K562 (cell line): ENCODE measurements around the gene GPX2. TPM values are rescaled to one million over a fixed set of nuclear protein-coding genes. Genes with fewer than 3 reads are reported as not detected.

ENCODE experiments used
- ASH1L ChIP-seq: fragments of 450-650 bp; IDR thresholded peaks from 2 replicates; pipeline ENCODE4 v1.6.1; 2018; ENCODE audit warnings: borderline replicate concordance, mild to moderate bottlenecking, low read depth; ENCODE audit not compliant: partially characterized antibody
- GABPA ChIP-seq: fragments of 200-800 bp; sonication (Bioruptor generic); conservative IDR thresholded peaks from 2 replicates; pipeline ENCODE4 v1.6.1; 2016; ENCODE audit warnings: low read depth, missing genetic modification characterization, missing compliant biosample characterization
- HDAC8 ChIP-seq: fragments of 450-650 bp; IDR thresholded peaks from 2 replicates; pipeline ENCODE4 v1.6.1; 2016; ENCODE audit warnings: mild to moderate bottlenecking, missing genetic modification characterization, moderate library complexity, missing compliant biosample characterization
- HMGN3 ChIP-seq: IDR thresholded peaks from 2 replicates; pipeline ENCODE4 v1.6.1; 2011; ENCODE audit warnings: borderline replicate concordance, low read depth, mild to moderate bottlenecking, mixed read lengths, low read length; ENCODE audit not compliant: insufficient read length; ENCODE audit errors: extremely low read depth
- MAFG ChIP-seq: fragments of 450-650 bp; conservative IDR thresholded peaks from 2 replicates; pipeline ENCODE4 v1.6.1; 2016; ENCODE audit warnings: missing genetic modification characterization, missing compliant biosample characterization
- MAZ ChIP-seq, 2 experiments: fragments of 450-650 bp in 1 of 2; sonication (generic) in 1 of 2; formaldehyde crosslinking; IDR thresholded peaks in 1 of 2; conservative IDR thresholded peaks in 1 of 2; 2 replicates each; pipeline versions ENCODE4 v1.4.0 to v1.5.0; 2020; ENCODE audit warnings: mild to moderate bottlenecking in 1 of 2, missing genetic modification reagents in 1 of 2
- NRF1 ChIP-seq, 2 experiments: fragments of 450-650 bp; IDR thresholded peaks in 1 of 2; conservative IDR thresholded peaks in 1 of 2; 2 replicates each; pipeline ENCODE4 v1.6.1; 2014; ENCODE audit warnings: mild to moderate bottlenecking in 2 of 2
- POLR2AphosphoS5 ChIP-seq: IDR thresholded peaks from 2 replicates; pipeline ENCODE4 v1.6.1; 2011; ENCODE audit warnings: mild to moderate bottlenecking, low read depth, low read length, moderate library complexity; ENCODE audit not compliant: control insufficient read depth, insufficient read depth
- RBFOX2 ChIP-seq: fragments of 200-400 bp; formaldehyde crosslinking; IDR thresholded peaks from 2 replicates; pipeline ENCODE4 v1.6.1; 2017; ENCODE audit warnings: low read depth, mild to moderate bottlenecking, low read length, moderate library complexity
- RBM25 ChIP-seq: fragments of 200-400 bp; formaldehyde crosslinking; IDR thresholded peaks from 2 replicates; pipeline ENCODE4 v1.6.1; 2018; ENCODE audit warnings: low read length, low read depth, moderate library complexity; ENCODE audit not compliant: severe bottlenecking
- SMARCE1 ChIP-seq: fragments of 450-650 bp; IDR thresholded peaks from 2 replicates; pipeline ENCODE4 v1.7.1; 2016; ENCODE audit warnings: mild to moderate bottlenecking
- SOX6 ChIP-seq: fragments of 450-650 bp; IDR thresholded peaks from 2 replicates; pipeline ENCODE4 v1.6.1; 2014; ENCODE audit warnings: mild to moderate bottlenecking
- STAT5B ChIP-seq: fragments of 250-450 bp; sonication (Bioruptor Pico); IDR thresholded peaks from 2 replicates; pipeline ENCODE4 v1.8.0; 2021; ENCODE audit warnings: mild to moderate bottlenecking, inconsistent platforms
- THRAP3 ChIP-seq: fragments of 450-650 bp; IDR thresholded peaks from 2 replicates; pipeline ENCODE4 v1.6.1; 2016; ENCODE audit warnings: mild to moderate bottlenecking, inconsistent platforms, borderline replicate concordance
- XRCC4 ChIP-seq: IDR thresholded peaks from one replicate; pipeline ENCODE4 v1.6.1; 2011; ENCODE audit not compliant: insufficient read depth, insufficient read length; ENCODE audit errors: extremely low read depth
- ZBED1 ChIP-seq: IDR thresholded peaks from 2 replicates; pipeline ENCODE4 v1.6.1; 2014
- ZNF121 ChIP-seq: sonication (generic); formaldehyde crosslinking; conservative IDR thresholded peaks from 2 replicates; pipeline ENCODE4 v1.8.0; 2022; ENCODE audit warnings: missing genetic modification reagents
- ZNF146 ChIP-seq: IDR thresholded peaks from one replicate; pipeline ENCODE4 v1.6.1; 2018; ENCODE audit warnings: missing compliant biosample characterization; ENCODE audit not compliant: unreplicated experiment
- ZNF175 ChIP-seq: fragments of 200-800 bp; sonication (Bioruptor generic); IDR thresholded peaks from 2 replicates; pipeline ENCODE4 v1.6.1; 2016; ENCODE audit warnings: low read depth, mild to moderate bottlenecking, missing genetic modification characterization, missing compliant biosample characterization
- ZNF324 ChIP-seq: fragments of 250-450 bp; sonication (Bioruptor Pico); IDR thresholded peaks from 2 replicates; pipeline ENCODE4 v1.4.0; 2020; ENCODE audit warnings: mild to moderate bottlenecking
- polyA plus RNA-seq, 8 experiments: library from polyadenylated mRNA; depleted of rRNA in 4 of 8; stranded (reverse) in 5 of 8; unstranded in 3 of 8; fragments of >200 nt; fragmentation: Nextera tagmentation in 2 of 8; fragmentation: Illumina TruSeq in 1 of 8; extraction: Ambion mirVana in 2 of 8; extraction: Trizol in 1 of 8; gene quantifications; 2 replicates each; pipeline versions ENCODE4 v1.2.1 to v1.2.3, GENCODE V29; 2011 to 2014; ENCODE audit warnings: inconsistent platforms in 1 of 8, missing spikeins in 1 of 8
- total RNA-seq, 7 experiments: library from RNA; depleted of rRNA in 6 of 7; stranded (reverse); fragments of >200 nt in 6 of 7; fragmentation: Illumina TruSeq in 2 of 7; extraction: Trizol in 2 of 7; gene quantifications; 2 replicates each; pipeline versions ENCODE4 v1.2.1 to v1.2.3, GENCODE V29; 2011 to 2021; ENCODE audit warnings: low replicate concordance in 1 of 7
- TF ChIP-seq, protein P1 (sequence below), 2 experiments: fragments of 450-650 bp; conservative IDR thresholded peaks; 2 replicates each; pipeline ENCODE4 v1.6.1; 2017; ENCODE audit warnings: mild to moderate bottlenecking in 2 of 2, moderate library complexity in 2 of 2
- TF ChIP-seq, protein P2 (sequence below): sonication (generic); formaldehyde crosslinking; IDR thresholded peaks from 2 replicates; pipeline ENCODE4 v1.8.1; 2023; ENCODE audit warnings: mild to moderate bottlenecking, missing genetic modification reagents, moderate library complexity
- TF ChIP-seq, protein P3 (sequence below): fragments of 250-450 bp; sonication (Bioruptor Pico); IDR thresholded peaks from 2 replicates; pipeline ENCODE4 v1.8.0; 2022; ENCODE audit warnings: moderate library complexity, mild to moderate bottlenecking, inconsistent platforms
- TF ChIP-seq, protein P4 (sequence below): sonication (generic); formaldehyde crosslinking; IDR thresholded peaks from 2 replicates; pipeline ENCODE4 v1.9.0; 2022; ENCODE audit warnings: mild to moderate bottlenecking, missing genetic modification reagents

Gene GPX2
- total and polyA plus RNA-seq, 9 of the 15 experiments (the other 6 are each of a cell fraction or from before 2014, with no cell fraction given) = 0.24 TPM; not detected in 8

DNA sequence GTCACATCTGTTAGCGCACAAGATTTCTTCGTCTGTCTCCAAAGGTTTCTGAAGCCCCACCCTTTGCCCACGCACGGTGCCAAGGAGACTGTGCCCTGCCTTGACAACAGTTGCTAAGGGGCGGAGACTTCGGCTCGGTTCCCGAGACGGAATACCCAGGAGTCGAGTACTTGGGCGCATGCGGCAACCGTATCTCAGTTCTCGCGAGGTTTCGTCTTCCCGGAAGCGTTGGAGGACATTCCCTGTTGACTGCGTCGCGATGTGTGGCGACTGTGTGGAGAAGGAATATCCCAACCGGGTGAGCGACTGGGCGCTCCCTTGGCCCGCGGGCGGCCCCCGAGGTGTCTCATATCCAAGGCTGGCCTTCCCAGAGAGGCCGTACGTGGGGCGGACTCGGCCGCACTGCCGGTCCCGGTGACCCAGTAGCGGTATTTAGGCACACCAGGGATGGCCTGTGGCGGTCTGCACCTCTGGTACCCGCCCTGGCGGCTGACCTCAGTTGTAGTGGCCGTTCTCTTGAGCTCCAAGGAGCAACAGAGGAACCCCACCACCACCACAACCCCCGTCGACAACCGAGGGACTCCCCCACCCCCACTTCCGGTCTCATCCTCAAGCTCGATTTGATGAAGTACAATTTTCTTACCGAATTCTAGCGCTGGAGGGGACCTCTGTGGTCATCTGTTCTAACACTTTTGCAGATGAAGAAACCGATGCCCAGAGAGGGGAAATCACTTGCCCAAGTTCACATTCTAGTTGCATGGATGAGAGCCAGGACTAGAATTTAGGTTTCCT lies 28.1 kb downstream of the GPX2 start, which contains the start of gene CHURC1 (continued):
- TF ChIP-seq, protein P1, sequence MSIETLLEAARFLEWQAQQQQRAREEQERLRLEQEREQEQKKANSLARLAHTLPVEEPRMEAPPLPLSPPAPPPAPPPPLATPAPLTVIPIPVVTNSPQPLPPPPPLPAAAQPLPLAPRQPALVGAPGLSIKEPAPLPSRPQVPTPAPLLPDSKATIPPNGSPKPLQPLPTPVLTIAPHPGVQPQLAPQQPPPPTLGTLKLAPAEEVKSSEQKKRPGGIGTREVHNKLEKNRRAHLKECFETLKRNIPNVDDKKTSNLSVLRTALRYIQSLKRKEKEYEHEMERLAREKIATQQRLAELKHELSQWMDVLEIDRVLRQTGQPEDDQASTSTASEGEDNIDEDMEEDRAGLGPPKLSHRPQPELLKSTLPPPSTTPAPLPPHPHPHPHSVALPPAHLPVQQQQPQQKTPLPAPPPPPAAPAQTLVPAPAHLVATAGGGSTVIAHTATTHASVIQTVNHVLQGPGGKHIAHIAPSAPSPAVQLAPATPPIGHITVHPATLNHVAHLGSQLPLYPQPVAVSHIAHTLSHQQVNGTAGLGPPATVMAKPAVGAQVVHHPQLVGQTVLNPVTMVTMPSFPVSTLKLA (conservative IDR thresholded peaks at IDR 0.05) = peak; percentile 30 to 52; a peak in 1 of 4 replicates
- TF ChIP-seq MAZ (CRISPR knock-in tag; conservative IDR thresholded peaks at IDR 0.05 in 1 of 2, IDR thresholded peaks at IDR 0.05 in 1 of 2) = peak in 1 of 2 experiments; percentile 74; a peak in 3 of 4 replicates
- no peak for TF ChIP-seq ZNF324 (CRISPR knock-in tag)
- no peak for TF ChIP-seq THRAP3
- TF ChIP-seq MAFG = no peak
- TF ChIP-seq ZBED1 = peak; percentile 52; the same call in 1 of the 2 replicates
- peak; percentile 94 for TF ChIP-seq RBFOX2
- TF ChIP-seq POLR2AphosphoS5 = peak; percentile 83
- no peak for TF ChIP-seq STAT5B (CRISPR knock-in tag)
- no peak for TF ChIP-seq XRCC4
- no peak for TF ChIP-seq ZNF175 (CRISPR knock-in tag)
- TF ChIP-seq NRF1 (conservative IDR thresholded peaks at IDR 0.05 in 1 of 2, IDR thresholded peaks at IDR 0.05 in 1 of 2) = peak; percentile 59 to 76
- TF ChIP-seq GABPA (tag) = peak; percentile 72
- no peak for TF ChIP-seq SOX6
- TF ChIP-seq, protein P2, sequence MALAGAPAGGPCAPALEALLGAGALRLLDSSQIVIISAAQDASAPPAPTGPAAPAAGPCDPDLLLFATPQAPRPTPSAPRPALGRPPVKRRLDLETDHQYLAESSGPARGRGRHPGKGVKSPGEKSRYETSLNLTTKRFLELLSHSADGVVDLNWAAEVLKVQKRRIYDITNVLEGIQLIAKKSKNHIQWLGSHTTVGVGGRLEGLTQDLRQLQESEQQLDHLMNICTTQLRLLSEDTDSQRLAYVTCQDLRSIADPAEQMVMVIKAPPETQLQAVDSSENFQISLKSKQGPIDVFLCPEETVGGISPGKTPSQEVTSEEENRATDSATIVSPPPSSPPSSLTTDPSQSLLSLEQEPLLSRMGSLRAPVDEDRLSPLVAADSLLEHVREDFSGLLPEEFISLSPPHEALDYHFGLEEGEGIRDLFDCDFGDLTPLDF (CRISPR knock-in tag) = no peak
- TF ChIP-seq HMGN3 = peak; percentile 47
- no peak for TF ChIP-seq ASH1L
- no peak for TF ChIP-seq RBM25
- TF ChIP-seq, protein P3, sequence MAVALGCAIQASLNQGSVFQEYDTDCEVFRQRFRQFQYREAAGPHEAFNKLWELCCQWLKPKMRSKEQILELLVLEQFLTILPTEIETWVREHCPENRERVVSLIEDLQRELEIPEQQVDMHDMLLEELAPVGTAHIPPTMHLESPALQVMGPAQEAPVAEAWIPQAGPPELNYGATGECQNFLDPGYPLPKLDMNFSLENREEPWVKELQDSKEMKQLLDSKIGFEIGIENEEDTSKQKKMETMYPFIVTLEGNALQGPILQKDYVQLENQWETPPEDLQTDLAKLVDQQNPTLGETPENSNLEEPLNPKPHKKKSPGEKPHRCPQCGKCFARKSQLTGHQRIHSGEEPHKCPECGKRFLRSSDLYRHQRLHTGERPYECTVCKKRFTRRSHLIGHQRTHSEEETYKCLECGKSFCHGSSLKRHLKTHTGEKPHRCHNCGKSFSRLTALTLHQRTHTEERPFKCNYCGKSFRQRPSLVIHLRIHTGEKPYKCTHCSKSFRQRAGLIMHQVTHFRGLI (CRISPR knock-in tag) = no peak
- TF ChIP-seq, protein P4, sequence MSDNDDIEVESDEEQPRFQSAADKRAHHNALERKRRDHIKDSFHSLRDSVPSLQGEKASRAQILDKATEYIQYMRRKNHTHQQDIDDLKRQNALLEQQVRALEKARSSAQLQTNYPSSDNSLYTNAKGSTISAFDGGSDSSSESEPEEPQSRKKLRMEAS (CRISPR knock-in tag) = peak; percentile 48; the same call in 1 of the 2 replicates
- no peak for TF ChIP-seq ZNF121 (CRISPR knock-in tag)
- no peak for TF ChIP-seq SMARCE1
- no peak for TF ChIP-seq HDAC8 (tag)
- TF ChIP-seq ZNF146 = no peak
